ENCODE results near the gene NECTIN4.
A peak's percentile ranks its signal among the peaks of the same experiment; 100 is the strongest.

The NECTIN4 gene

GRCh38 chr1:161061419-161061818 lies 27.9 kb downstream of the NECTIN4 start:
- DNase-seq (ENCODE audit: low read depth in 1 of 2, low spot score in 1 of 2), result no peak

GRCh38 chr1:161059293-161059692 lies 30.1 kb downstream of the NECTIN4 start:
- DNase-seq (ENCODE audit: low read depth in 1 of 2, low spot score in 1 of 2), result no peak

- no peak for DNase-seq (ENCODE audit: low read depth in 1 of 2, low spot score in 1 of 2)
These were observed 34.6 kb downstream of the NECTIN4 start for GRCh38 chr1:161054805-161055204.

- DNase-seq (ENCODE audit: low read depth in 1 of 2, low spot score in 1 of 2), result no peak
These were observed 35.1 kb downstream of the NECTIN4 start for GRCh38 chr1:161054232-161054631.

DNA sequence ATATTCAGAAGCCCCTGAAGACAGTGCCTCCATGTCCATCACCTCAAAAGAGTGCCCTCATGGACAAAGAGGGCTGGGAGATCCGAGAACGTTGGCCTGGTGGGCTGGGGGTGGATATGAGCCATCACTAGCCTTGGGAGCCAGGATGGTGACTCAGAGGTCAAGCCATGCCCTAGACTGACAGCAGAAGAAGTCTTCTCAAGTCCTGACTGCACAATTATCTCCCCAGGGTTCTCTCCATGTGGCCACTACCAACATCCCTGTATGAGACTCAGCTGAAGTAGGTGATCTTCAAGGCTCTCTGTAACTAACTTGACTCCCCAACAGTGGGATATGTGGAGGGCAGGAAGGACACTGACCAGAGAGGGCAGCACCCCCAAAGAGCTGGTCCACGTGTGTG lies 36.5 kb downstream of the NECTIN4 start:
- DNase-seq (ENCODE audit: low read depth in 1 of 2, low spot score in 1 of 2), result no peak

DNA sequence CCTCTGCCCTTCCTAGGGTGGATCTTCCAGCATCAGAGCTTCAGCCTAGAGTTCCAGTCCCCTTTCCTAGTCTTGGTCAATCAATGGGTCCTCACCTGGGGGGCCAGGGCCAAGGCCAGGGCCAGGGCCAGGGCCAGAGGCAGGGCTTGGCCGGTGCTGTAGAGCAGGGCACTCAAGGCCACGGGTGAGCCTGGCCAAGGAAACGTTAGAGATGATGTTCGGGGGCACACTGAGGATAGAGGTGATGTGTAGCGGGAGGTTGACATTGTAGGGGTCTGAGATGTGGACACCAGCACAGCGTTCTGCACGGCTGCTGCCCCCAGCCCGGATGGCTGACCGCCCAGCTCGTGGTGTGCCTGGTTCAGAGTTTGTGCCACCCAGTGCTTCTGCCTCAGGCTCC lies 38.1 kb downstream of the NECTIN4 start:
- DNase-seq (ENCODE audit: low read depth in 1 of 2, low spot score in 1 of 2), result no peak

DNA sequence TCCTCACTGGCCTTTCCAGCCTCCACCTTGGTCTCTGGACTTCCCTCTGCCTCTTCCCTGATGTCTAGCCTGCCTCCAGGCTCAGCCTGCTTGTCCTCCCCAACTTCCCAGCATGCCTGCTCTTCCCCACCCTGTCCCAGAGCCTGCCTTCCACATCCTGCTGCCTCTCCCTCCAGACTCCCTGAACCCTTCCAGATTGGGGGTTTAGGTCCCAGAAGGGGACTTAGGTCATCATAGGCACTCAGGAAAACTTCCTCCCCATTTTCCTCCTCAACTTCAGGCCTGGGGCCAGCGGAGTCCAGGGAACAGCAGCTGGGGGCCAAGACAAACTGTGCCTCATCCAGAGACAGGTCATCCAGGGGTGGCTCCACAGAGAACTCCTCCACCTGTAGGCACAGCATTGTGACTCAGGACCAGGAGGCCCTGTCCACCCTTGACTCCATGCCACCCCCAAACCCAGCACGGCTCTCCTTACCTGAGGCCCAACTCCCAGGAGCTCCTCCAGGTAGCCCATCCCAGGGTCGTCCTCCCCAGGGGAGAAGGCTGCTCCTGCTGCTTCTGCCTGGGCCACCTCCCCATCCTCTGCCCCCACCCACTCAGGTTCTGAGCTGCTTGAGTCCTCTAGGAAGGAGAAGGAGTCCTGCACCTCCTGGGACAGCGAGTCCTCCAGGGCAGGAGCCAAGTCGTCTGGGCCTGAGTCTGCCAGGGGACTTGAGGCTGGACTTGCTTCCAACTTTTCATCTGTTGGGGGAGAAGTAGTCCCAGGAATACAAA lies 40.2 kb downstream of the NECTIN4 start:
- no peak for DNase-seq (ENCODE audit: low read depth in 1 of 2, low spot score in 1 of 2)

GRCh38 chr1:161047436-161048420 lies 41.6 kb downstream of the NECTIN4 start:
- no peak for DNase-seq (ENCODE audit: low read depth in 1 of 2, low spot score in 1 of 2)

DNA sequence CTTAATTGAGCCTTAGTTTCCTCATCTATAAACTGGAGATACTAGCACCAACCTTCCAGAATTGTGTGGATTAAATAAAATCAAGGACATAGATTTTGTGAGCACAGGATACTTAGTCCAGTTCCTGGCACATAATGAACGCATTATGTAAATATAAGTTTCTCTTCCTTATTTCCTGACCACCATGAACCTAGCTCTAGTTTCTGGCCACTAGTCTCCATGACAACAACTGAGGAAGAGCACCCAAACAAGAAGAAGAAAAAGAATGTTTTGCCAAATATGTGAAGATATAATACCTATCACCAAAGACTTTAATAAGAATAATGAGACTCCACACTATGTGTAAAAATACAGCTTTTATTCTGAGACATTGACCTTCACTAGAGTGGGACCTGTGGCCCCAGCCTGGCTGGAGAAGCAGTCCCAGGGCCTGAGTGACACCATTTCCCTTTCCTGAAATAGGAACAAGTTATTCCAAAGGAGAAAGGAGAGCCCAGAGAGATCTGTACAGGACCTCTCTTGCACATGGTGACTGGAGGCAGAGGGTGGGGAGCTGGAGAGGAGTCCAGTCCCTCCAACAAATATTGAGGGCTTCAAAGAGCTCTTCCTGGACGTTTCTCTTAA lies 42.6 kb downstream of the NECTIN4 start:
- DNase-seq (ENCODE audit: low read depth in 1 of 2, low spot score in 1 of 2), result no peak

- peak; percentile 83 for DNase-seq (ENCODE audit: low read depth in 1 of 2, low spot score in 1 of 2)
These were observed 43.4 kb downstream of the NECTIN4 start, which contains the start of gene USF1 for GRCh38 chr1:161045736-161046604. Gene USF1 (minus strand): TSS chr1:161045977. CDS start chr1:161043275, 2,702 bp downstream.

DNA sequence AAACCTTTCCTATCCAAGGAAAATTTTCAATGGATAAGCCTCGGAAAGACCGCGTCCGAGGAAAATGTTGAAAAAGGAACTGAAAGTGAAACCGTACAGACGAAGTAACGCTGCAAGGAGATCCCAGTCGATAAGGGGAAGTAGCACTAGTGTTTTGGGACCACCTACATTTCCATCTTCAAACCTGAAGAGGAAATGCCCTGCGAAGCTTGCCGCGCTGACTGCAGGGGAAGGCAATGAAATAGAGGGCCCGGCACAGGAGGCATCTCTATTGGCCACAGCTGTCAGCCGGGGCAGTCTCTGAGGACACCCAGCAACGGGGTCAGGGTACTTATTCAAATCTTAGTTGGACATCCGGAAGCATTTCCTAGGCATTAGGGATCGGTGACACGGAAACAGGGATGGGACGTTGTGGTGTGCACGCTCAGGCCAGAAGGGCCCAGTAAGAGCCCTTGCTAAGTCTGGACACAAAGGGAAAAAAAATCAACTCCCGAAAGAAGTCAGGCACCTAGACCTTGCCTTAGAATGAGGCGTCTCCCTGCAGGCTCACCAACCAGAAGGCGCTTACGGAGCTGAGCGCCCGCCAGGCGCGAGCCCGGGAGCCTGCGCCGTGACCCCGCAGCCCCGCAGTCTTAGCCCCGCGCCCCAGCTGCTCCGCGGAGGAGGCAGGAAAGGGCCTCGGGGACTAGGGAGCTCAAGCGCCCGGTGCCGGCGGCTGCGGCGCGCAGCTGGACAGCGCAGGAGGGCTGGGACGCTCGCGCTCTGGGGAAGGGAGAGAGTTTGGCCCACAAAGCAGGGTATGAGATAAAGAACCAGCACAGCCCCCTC lies 44.2 kb downstream of the NECTIN4 start:
- no peak for DNase-seq (ENCODE audit: low read depth in 1 of 2, low spot score in 1 of 2)

DNA sequence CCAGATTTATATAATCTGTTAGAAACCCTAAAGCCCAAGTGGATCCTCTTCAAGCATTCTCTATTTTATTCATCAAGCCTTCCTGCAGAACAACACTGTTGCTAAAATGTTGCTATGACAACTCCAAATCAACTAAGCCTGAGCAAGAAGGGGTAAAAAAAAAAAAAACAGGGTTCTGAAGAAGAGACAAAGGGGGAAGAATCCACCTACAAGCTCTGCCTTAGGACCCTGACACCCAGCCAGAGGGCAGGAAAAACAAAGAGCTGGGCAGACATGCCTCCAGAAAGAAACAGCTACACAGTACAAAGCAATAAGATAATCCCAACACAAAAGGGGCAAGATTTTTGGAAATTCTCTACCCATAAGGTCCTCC lies 44.8 kb downstream of the NECTIN4 start:
- no peak for DNase-seq (ENCODE audit: low read depth in 1 of 2, low spot score in 1 of 2)

DNA sequence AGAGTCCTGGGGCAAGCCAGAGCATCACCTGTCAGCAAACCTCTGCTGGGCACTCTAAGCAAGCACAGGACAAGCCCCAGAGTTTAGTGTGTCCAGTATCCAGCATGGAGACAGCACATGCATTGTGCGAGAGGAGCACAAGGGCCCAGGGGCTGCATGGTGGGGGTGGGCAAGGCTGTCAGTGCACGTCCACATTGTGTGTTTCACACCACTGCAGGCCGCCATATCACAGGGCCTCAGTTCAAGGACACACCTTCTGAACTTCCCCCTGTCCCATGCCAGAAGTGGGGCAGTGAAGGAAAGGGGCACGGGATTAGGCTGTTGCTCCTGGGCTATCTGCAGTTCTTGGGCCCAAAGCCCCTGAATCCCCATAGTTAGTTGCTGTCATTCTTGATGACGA lies 49.8 kb downstream of the NECTIN4 start:
- DNase-seq (ENCODE audit: low read depth in 1 of 2, low spot score in 1 of 2), result no peak

DNA sequence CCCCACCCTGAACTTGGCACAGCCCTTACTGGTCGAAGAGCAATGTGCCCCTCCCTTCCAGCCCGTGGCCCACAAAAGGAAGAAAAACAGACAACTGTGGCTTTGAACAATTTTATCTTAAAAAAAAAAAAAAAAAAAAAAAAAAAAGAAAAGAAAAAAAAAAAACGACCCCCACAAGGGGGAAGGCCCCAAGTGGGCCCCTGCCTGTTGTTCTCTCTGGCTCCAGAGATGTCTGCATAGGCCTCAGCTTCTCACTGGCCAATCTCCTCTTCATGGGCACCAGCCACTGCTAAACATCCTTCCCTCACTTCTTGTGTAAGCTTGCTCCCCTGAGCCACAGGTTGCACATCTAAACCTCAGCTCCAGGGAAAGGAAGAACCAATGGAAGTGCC lies 50.2 kb downstream of the NECTIN4 start:
- no peak for DNase-seq (ENCODE audit: low read depth in 1 of 2, low spot score in 1 of 2)

- peak; percentile 70 to 79 for DNase-seq (ENCODE audit: low read depth in 1 of 2, low spot score in 1 of 2)
These were observed 50.7 kb downstream of the NECTIN4 start, which contains the start of gene TSTD1 for GRCh38 chr1:161038523-161039153. Gene TSTD1 (minus strand): TSS chr1:161038964. CDS start chr1:161038889, 75 bp downstream.

- no peak for DNase-seq (ENCODE audit: low read depth in 1 of 2, low spot score in 1 of 2)
These were observed 51.5 kb downstream of the NECTIN4 start for GRCh38 chr1:161037661-161038522.

DNA sequence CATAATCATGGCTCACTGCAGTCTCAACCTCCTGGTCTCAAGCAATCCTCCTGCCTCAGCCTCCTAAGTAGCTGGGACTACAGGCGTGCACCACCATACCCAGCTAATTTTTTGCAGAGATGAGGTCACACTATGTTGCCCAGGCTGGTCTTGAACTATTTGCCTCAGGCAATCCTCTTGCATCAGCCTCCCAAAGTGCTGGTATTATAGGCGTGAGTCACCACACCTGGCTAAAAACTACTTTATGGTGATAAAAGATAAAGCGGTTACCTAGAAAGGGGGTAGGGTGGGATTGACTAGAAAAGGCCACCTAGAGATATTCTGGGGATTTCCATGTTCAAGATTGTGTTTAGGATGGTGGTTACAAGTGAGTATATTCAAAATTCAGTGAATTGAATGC lies 55.6 kb downstream of the NECTIN4 start:
- DNase-seq (ENCODE audit: low read depth in 1 of 2, low spot score in 1 of 2), result no peak

DNA sequence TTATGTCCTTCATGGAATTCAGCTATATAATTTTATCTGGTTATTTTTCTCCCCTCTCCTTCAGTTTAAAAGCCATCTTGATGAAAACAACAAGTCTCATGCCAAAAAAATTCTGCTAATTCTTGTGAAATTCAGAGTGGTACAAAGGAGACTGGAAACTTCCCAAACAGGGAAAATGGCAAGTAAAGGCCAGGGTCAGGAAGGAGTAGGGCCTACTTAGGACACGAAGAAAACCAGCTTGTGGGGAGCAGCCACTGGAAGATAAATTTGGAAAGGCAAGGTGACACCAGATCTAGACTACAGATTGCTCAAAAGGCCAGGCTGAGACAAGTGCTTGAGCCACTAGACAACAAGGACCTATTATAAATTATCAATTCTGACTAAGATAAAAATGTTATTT lies 56.9 kb downstream of the NECTIN4 start:
- DNase-seq (ENCODE audit: low read depth in 1 of 2, low spot score in 1 of 2), result no peak

Measured in stimulated activated CD4-positive, alpha-beta T cell treated with anti-CD3 and anti-CD28 coated beads, Interleukin-15, amount 100 ng/mL, for 1 hour (primary cell).